Keratinocyte (primary cell): Measurements from ENCODE around the gene CKMT2.

ENCODE experiments used
- CTCF ChIP-seq, 3 experiments: IDR thresholded peaks in 1 of 3; conservative IDR thresholded peaks in 1 of 3; optimal IDR thresholded peaks in 1 of 3; 2 replicates in 2 of 3; 3 replicates in 1 of 3; pipeline versions ENCODE3 to v1.5.1; 2011; ENCODE audit warnings: low read length in 3 of 3, mild to moderate bottlenecking in 3 of 3, moderate library complexity in 2 of 3, control low read depth in 1 of 3, inconsistent platforms in 1 of 3; ENCODE audit not compliant: insufficient read depth in 2 of 3; ENCODE audit errors: extremely low read depth in 1 of 3
- EZH2 ChIP-seq: IDR thresholded peaks from one replicate; pipeline ENCODE4 v1.6.1; 2012; ENCODE audit warnings: inconsistent platforms, mild to moderate bottlenecking, low read length, moderate library complexity

- TF ChIP-seq EZH2 (no peak), CTCF (optimal IDR thresholded peaks at IDR 0.05 in 1 of 3, IDR thresholded peaks at IDR 0.05 in 1 of 3, conservative IDR thresholded peaks at IDR 0.05 in 1 of 3; ENCODE audit: extremely low read depth in 1 of 3, insufficient read depth in 2 of 3, low read length in 3 of 3) (no peak)
Measured at GRCh38 chr5:81234299-81234698, 1.2 kb downstream of the CKMT2 start.
